Stimulated activated CD8-positive, alpha-beta memory T cell treated with anti-CD3 and anti-CD28 coated beads, Interleukin-2, amount 100 ng/mL, for 1 hour (primary cell): ENCODE results near the gene CAP2.
A peak's percentile ranks its signal among the peaks of the same experiment; 100 is the strongest.
"Not testable (repeated sequence)": the region's sequence is repeated elsewhere in the genome, so short reads cannot be mapped to it uniquely, and the experiment has no call there.

Source experiments
- DNase-seq, 2 donors: peaks; one replicate each; pipeline ENCODE4 v3.0.0-alpha.2; 2020; ENCODE audit warnings: low read depth in 2 of 2

CAP2 gene

GRCh38 chr6:17580518-17581048 lies 187.2 kb downstream of the CAP2 start:
- DNase-seq, result no peak

- DNase-seq, result not testable (repeated sequence)
These were observed 187.9 kb downstream of the CAP2 start for GRCh38 chr6:17581282-17581681.

GRCh38 chr6:17583811-17584210 lies 190.4 kb downstream of the CAP2 start:
- DNase-seq, result no peak

- no peak for DNase-seq
These were observed 190.9 kb downstream of the CAP2 start for GRCh38 chr6:17584241-17584803.

- DNase-seq, result no peak
These were observed 192.5 kb downstream of the CAP2 start for GRCh38 chr6:17585766-17586490.

- not testable (repeated sequence) for DNase-seq
These were observed 193.2 kb downstream of the CAP2 start for GRCh38 chr6:17586623-17587022.

- DNase-seq, result no peak
These were observed 194.6 kb downstream of the CAP2 start for GRCh38 chr6:17588011-17588410.

- DNase-seq, result no peak
These were observed 196.2 kb downstream of the CAP2 start for GRCh38 chr6:17589406-17590096.

- DNase-seq, result no peak
These were observed 197.9 kb downstream of the CAP2 start for GRCh38 chr6:17591287-17591686.

GRCh38 chr6:17593246-17593645 lies 199.9 kb downstream of the CAP2 start:
- DNase-seq, result no peak

GRCh38 chr6:17596085-17596484 lies 202.7 kb downstream of the CAP2 start:
- DNase-seq, result no peak

- peak; percentile 91 to 94 for DNase-seq
These were observed 206.6 kb downstream of the CAP2 start, which contains the start of gene FAM8A1 for GRCh38 chr6:17599877-17600526. TSS of gene FAM8A1 (plus strand) at chr6:17600302. CDS start at chr6:17600410, 108 bp downstream.

GRCh38 chr6:17600527-17601385 lies 207.4 kb downstream of the CAP2 start:
- DNase-seq, result peak in 1 of 2 donors; percentile 17

- no peak for DNase-seq
These were observed 207.9 kb downstream of the CAP2 start for GRCh38 chr6:17601386-17601703.

GRCh38 chr6:17602888-17603287 lies 209.5 kb downstream of the CAP2 start:
- no peak for DNase-seq

- no peak for DNase-seq
These were observed 213.2 kb downstream of the CAP2 start for GRCh38 chr6:17606606-17607005.
